ENCODE results near the gene AUH.
A peak's percentile ranks its signal among the peaks of the same experiment; 100 is the strongest.

AUH gene

DNA sequence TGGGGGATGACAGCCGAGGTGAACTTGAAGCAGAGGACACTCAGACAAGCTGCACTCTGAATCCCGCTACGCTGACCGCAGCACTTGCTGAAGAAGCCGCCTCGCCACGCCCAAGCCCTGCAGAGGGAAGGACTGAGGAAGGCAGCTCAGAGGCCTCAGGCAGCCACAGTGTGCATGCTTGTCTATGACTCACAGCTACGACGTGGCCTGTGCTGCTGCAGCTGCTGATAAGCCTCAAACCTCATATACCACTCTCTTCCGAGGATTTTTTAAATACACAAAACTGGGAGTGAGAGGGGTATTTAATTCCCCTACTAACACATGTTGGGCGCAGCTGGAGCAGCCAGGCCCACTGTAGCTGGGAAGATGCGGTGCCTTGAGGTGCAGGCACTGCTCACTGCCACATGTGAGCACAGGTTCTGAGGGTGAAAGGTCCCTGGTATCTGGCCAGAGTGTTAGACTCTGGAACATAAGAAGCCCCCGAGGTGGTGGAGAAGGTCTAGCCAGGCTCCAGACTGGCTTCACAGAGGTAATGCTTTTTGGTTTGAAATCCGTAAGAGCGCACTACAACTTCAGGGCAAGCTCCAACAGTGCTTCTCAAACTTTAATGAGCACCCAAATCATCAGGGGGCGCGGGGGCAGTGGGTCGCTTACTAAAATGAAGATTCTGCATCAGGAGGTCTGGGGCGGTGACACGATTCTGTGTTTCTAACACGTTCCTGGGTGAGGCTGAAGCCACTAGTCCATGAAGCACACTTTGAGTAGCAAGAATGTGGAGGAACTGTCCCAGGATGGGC is 196.8 kb downstream of the AUH start:
- DNase-seq (ENCODE audit: low read depth) = peak; percentile 30

Measured in T-helper 22 cell (primary cell).